ENCODE data around the gene AUTS2.

The AUTS2 gene

GRCh38 chr7:70834424-70834823, 1236.1 kb downstream of the AUTS2 start:
- no peak for DNase-seq (ENCODE audit: low read depth)

- no peak for DNase-seq (ENCODE audit: low read depth)
These were observed 1237.4 kb downstream of the AUTS2 start for GRCh38 chr7:70835658-70836057.

- no peak for DNase-seq (ENCODE audit: low read depth)
These were observed 1238.0 kb downstream of the AUTS2 start for GRCh38 chr7:70836279-70836678.

- no peak for DNase-seq (ENCODE audit: low read depth)
These were observed 1238.7 kb downstream of the AUTS2 start for GRCh38 chr7:70836946-70837345.

GRCh38 chr7:70837589-70837988, 1239.3 kb downstream of the AUTS2 start:
- DNase-seq (ENCODE audit: low read depth), result no peak

GRCh38 chr7:70838292-70838907, 1240.1 kb downstream of the AUTS2 start:
- no peak for DNase-seq (ENCODE audit: low read depth)
